Activated T-cell treated with anti-CD3 and anti-CD28 coated beads, Interleukin-2, amount 50 U/mL, for 4 hours (primary cell): Measurements from ENCODE around the gene DPH1. TPM values are rescaled to one million over a fixed set of nuclear protein-coding genes. Genes with fewer than 3 reads are reported as not detected.

ENCODE experiments used
- ATAC-seq, 2 donors: fragments of 200-7000 bp; cut with Tn5 transposase; one replicate each; pipeline ENCODE4 v1.10.0; 2021
- DNase-seq: peaks from one replicate; pipeline ENCODE4 v3.0.0-alpha.2; 2020
- H3K27me3 Mint-ChIP-seq: one replicate; pipeline ENCODE4 v1.8.0; 2021; ENCODE audit warnings: low read depth, mixed read lengths
- H3K36me3 Mint-ChIP-seq: one replicate; pipeline ENCODE4 v1.8.0; 2022; ENCODE audit warnings: mixed read lengths; ENCODE audit not compliant: insufficient read depth
- H3K4me1 Mint-ChIP-seq: one replicate; pipeline ENCODE4 v1.8.0; 2021; ENCODE audit warnings: low read depth, mixed read lengths
- H3K4me3 Mint-ChIP-seq: one replicate; pipeline ENCODE4 v1.8.0; 2021; ENCODE audit warnings: mild to moderate bottlenecking, moderate library complexity, mixed read lengths
- H3K9me3 Mint-ChIP-seq: one replicate; pipeline ENCODE4 v1.8.0; 2021; ENCODE audit warnings: mixed read lengths
- total RNA-seq, 3 donors: library from RNA; stranded (reverse); gene quantifications; one replicate each; pipeline ENCODE4 v1.2.1, GENCODE V29; 2021

DPH1 gene
- total RNA-seq, 3 donors from 2014 or later, result 56.6 to 59.9 (median 58.5) TPM

- H3K36me3 Mint-ChIP-seq, result peaks cover 11% of the 10 kb centered on the region
- no peak for DNase-seq
- H3K27me3 Mint-ChIP-seq, result no peaks in the 10 kb centered on the region
- H3K4me1 Mint-ChIP-seq, result peaks cover 35% of the 10 kb centered on the region
- H3K9me3 Mint-ChIP-seq, result no peaks in the 10 kb centered on the region
- ATAC-seq, result no peak
- no peak overlapping the region for H3K4me3 Mint-ChIP-seq
These were observed 63.4 kb downstream of the DPH1 start for GRCh38 chr17:2093349-2093748.

Other genes starting within 250 kb of the DPH1 start
- gene SMYD4, start 200.3 kb upstream of the DPH1 start, total RNA-seq, result 10 to 100 TPM; 14.2 to 15.2 (median 14.8) TPM
- 100 to 1,000 TPM; 138 to 151 (median 141) TPM for gene RPA1, start 200.1 kb upstream of the DPH1 start, total RNA-seq
- gene RTN4RL1, start 4.8 kb upstream of the DPH1 start, total RNA-seq, result 1 to 10 TPM; 1.0 to 2.5 (median 2.0) TPM
- gene OVCA2, start 11.9 kb downstream of the DPH1 start, total RNA-seq, result 10 to 100 TPM; 67.7 to 74.4 (median 70.7) TPM
- 10 to 100 TPM; 18.9 to 60.9 (median 31.5) TPM for gene HIC1, start 24.9 kb downstream of the DPH1 start, total RNA-seq